ENCODE data around the gene BCKDK.

DNA sequence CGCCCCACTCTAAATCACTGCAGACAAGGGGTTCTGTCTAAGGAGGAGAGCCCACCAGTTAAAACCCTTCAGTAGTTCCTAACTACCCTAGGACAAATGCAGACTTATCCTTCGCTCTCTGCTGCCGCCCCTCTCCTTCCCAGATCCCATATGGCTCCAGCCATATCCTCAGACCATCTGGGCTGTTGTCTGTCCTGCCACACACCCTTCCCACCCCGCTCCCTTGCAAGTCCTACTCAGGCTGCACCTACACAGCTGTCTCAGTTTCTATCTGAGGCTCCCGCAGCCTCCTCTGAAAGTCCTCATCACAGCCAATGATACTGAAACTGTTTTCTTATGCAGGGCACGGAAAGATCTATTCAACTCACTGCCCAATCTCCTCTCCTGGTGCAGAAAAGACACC lies 720 bp upstream of the BCKDK start:
- TF ChIP-seq, protein P1, sequence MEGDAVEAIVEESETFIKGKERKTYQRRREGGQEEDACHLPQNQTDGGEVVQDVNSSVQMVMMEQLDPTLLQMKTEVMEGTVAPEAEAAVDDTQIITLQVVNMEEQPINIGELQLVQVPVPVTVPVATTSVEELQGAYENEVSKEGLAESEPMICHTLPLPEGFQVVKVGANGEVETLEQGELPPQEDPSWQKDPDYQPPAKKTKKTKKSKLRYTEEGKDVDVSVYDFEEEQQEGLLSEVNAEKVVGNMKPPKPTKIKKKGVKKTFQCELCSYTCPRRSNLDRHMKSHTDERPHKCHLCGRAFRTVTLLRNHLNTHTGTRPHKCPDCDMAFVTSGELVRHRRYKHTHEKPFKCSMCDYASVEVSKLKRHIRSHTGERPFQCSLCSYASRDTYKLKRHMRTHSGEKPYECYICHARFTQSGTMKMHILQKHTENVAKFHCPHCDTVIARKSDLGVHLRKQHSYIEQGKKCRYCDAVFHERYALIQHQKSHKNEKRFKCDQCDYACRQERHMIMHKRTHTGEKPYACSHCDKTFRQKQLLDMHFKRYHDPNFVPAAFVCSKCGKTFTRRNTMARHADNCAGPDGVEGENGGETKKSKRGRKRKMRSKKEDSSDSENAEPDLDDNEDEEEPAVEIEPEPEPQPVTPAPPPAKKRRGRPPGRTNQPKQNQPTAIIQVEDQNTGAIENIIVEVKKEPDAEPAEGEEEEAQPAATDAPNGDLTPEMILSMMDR (IDR thresholded peaks at IDR 0.05), result no peak
- TF ChIP-seq POLR2A (IDR thresholded peaks at IDR 0.05), result no peak
